ENCODE results near the gene ARHGEF28.

The ARHGEF28 gene

DNA sequence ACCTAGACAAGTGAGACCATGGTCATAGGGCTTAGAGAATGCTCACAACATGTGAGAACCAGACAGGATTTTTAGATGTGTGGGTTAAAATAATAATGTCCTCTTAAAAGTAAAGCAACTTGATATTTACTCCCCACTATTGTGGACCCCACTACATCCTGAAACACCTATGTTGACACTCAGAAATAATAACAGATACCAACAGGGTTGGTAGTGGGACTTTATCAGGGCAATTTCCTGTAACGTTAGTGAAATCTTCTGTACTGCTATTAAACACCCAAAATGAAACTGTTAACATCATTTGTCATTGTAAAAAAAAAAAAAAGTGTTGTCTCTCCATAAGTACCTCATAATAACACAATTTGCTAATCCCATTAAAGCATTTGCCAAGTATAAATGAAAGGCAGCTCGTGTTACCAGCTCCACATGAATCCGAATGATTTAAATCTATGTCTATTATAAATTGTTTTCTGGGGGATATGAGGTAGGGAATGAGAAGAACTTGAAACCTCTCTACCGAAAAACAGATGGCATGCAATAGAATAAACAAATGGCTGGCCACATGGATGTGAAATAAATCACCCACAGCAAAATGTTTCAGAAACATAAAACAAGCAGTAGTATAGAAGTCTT lies 285.9 kb downstream of the ARHGEF28 start:
- no peak for DNase-seq

DNA sequence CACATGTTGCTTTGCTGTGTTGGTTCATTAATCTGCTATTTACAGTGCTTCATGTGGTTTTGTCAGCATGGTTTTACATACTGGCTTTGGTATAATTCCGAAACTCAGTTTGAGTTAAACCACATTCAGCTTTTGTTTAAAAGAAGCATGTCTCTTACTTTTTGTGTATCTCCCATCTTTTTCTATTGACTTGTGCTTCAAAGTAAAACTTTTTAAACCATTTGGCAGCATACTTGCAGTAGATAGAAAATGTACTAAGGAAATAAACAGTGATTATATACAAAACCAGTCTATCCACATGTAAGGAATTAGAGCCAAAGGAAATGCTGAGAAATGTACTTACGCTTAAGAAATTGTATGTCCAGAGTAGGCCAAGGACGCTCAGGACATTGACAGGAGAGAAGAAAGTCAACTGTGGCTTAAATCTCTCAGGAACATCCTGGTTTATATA lies 286.9 kb downstream of the ARHGEF28 start:
- no peak for DNase-seq

DNA sequence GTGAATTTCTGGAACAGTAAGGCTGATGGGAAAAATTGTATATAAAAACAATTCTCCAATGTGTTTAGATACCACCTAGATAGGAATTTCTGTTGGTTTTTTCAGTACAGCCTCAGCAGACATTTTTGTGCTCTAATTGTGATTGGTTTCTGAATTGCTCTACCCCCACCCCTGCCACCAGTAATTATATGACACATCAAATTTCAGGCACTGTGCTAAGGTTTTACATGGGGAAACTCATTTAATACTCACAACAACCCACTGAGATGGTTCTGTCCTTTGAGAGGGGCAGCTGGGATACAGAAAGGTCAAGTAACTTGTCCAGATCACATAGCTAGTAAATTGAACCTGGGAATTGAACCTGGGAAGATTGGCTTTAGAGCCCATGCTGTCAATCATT lies 288.0 kb downstream of the ARHGEF28 start:
- no peak for DNase-seq

DNA sequence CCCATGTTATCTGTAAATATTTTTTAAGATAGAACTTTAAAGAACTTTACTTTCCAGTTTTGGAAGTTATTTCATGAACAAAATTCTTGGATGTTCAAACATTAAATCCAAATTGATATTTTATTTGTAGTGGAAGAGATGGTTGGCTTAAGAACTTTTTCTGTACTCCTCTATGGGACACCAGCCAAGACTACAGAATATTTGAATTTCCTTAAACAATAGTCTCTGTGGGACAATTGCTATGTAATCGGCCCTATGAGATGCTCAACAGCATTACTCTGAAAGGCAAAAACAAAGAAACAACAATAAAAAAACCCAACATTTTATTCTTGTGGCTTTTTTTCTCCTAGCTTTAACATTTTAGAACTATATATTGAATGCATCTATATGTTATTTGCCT lies 289.3 kb downstream of the ARHGEF28 start:
- no peak for DNase-seq

DNA sequence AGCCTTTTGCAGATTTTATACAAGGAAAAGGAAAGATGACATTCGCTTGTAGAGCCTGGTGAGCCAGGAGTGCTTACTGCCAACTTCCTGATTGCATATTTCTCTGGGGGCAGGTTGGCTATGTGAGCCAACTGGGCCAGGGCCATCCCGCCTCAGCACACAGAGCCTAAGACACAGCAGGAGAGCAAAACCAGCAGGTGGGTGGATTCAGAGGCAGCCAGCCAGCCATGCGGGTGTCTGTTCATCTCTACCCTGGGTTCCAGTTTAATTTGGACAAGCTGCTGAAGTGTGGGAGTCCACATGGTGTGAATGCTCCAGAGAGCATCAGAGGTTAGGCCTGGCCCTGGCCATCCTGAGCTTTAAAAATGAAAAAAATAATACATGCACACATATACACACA lies 291.4 kb downstream of the ARHGEF28 start:
- DNase-seq, result no peak

DNA sequence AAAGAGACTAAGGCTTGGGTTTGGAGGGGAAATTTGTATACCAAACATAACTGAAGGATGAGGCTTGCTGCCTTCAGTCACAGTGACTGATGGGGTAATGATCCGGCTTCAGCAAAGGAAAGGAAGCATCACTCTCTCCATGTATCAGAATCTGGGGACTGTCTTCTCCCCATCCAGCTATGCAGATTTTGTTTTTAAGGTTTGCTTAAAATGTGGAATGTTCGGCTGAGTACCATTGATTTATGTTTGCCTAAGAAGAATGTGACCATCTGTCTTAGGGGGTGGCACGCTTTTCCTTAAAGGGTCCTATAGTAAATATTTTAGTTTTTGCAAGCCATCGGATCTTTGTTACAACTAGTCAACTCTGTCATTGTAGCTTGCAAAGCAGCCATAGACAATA lies 291.9 kb downstream of the ARHGEF28 start:
- DNase-seq, result no peak

DNA sequence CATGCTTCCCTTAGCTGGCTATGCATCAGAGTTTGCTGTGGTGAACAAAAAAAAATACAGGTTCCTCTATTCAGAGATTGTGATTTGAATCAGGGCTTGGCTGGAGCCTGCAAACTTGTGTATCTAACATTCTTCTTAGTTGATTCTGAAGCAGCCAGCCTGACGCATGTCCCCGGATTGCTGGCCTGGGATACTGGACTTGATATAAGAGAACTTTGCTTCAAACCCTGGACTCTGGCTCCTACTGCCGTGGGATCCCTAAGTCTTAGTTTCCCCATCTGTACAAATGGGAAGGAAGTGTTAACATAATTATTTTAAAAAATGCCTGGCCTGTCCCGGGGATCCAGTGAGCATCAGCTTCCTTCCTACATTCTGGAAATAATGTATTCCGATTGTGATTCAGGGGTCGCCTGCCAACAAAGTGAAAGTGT lies 292.8 kb downstream of the ARHGEF28 start:
- no peak for DNase-seq

DNA sequence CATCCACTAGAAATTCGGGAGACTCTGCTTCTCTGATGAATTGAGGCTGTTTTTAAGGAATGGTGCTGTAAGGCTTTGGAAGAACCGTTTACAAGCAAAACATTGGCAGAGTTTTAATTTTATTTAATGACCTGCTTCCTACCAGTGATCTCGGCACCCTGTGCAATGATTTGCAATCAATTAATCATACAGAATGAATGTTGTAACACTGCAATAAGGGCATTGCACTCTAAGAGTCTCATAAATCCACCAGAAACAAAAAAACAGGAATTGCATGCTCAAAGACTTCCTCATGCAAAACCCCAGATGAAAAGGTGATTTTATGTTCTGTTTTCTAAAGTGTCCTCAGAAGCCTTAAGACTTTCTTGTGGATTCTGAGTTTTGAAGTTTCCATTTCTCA lies 295.7 kb downstream of the ARHGEF28 start:
- DNase-seq, result no peak

DNA sequence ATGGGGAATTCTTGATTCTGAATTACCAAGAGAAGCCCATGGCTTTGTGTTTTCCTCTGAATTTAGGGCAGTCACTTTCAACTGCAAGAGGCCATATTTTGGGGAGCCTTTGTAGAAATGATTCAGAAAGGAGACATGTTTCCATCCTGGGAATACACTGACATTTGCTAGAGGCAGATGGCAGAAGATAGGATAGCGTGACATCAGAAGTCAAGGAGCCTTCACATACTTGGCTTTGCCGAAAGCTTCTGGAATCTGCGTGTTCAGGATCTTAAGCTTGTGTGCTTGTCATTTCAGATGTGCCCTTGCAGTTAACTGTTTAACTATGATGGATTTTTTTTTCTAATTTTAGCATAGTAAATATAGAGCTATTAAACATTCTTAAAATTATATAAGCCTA lies 296.2 kb downstream of the ARHGEF28 start:
- DNase-seq, result no peak

DNA sequence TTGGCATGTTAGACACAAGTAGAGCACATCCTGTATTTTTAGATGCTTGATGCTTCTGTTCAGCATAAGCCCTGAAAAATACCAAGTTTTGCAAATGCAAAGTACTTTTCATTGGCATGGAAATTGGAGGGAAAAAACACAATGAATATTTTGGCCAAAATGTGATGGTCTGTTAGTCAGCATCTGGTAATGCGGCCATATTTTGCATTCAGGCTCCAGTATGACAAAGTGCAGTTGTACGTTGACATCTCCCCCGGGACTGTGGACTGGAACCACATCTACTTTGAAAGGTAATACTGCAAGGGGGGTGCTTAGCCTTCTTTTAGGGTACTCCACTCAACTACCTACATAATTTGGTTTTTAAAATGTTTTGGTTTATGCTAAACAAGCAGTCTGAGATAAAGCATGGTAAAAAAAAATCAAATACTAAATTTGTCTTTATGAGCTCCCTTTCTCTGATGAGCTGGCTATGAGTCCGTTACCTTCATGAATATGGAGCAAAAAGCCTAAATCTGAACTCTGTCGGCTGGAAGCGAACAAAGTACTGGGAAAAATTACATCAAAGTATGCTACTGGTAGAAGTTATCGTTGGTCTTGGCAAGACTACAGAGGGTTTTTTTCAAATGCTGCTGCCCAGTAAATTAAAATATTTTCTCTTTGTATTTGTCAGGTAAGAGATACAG lies 297.0 kb downstream of the ARHGEF28 start:
- no peak for DNase-seq

DNA sequence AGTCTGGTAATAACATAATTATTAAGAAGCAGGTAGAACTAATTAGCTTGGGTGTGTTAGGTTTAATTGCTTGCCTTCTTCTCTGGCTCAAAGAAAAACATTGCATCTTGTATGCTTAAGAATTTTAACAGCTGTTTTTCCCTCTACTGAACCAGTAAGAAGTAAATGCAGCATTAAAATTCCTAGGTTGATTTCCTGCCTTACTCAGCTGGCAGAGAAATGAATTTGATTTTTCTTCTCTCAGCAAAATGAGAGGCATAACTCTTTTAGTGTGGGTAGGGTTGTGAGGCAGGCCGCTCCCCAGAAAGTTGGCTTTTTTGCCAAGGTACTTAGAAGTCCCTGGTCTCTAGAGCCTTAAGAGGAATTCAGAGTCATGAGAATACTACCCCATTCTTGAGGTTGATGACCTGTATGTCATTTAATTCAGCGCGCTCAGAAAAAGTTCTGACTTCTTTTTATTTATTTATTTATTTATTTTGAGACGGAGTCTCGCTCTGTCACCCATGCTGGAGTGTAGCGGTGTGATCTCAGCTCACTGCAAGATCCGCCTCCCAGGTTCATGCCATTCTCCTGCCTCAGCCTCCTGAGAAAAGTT lies 302.6 kb downstream of the ARHGEF28 start:
- no peak for DNase-seq

DNA sequence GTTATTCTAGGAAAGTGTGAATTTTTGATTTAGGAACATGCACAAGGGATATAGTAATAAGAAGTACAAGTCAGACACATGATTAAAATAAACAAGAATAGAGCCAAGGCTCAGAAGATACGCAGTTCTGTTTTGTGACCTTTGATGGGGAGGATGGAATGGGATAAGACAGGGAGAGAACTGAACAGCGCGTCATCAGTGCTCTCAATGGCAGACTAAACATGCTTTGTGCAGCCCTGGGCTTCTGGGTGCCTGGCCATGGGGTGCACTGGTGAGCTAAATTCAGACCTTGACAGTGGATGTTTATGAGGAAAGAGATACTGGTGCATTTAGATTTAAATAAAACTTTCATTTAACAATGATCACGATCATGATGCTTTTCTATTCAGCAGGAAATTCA lies 309.7 kb downstream of the ARHGEF28 start:
- DNase-seq, result no peak

DNA sequence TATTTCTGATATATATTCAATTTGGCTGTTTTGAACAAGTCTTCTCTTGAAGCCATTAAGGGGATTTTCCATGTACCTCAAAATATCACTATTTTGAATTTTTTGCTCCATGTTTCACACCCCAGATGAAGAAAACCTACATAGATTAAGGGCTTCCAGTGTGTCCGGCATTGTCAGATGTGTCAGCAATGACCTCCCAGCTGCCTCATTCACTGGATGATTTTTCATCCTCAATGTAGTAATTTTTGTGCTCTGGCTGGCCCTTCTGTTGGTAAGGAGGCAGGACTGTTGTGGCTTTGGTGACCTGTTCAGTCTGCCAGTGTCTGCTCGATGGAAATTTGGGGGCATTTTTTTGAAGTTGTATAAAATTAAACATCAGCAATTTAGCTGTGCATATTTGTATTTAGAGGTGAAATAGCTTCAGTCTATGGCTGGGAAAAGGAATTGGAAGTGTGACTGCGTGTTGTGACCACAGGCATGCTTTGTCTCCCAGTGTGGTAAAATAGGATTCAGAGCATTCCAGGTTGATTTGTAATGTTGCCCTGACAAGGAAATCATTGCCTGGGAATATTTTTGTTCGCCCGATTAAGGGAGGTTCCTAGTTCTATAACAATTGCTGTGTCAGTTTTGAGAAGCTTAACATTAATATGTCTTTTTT lies 312.4 kb downstream of the ARHGEF28 start:
- DNase-seq, result no peak

DNA sequence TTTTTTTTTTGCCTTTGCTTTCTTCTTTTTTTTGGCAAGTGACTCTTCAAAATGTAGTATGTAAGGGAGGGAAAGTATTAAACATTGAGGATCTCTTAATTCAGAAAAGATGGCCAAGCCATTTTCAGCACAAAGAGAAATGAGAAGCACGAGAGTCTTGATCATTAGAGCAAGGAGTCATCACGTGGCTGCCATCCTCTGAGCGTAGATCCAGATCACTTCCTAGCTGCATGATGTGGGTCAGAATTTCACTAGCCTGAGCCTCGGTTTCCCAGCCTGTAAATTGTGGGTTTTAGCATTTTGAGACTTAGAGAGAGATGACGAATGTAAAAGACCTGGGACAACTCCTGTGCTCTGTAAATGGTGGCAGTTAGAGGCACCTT lies 312.9 kb downstream of the ARHGEF28 start:
- DNase-seq, result no peak

DNA sequence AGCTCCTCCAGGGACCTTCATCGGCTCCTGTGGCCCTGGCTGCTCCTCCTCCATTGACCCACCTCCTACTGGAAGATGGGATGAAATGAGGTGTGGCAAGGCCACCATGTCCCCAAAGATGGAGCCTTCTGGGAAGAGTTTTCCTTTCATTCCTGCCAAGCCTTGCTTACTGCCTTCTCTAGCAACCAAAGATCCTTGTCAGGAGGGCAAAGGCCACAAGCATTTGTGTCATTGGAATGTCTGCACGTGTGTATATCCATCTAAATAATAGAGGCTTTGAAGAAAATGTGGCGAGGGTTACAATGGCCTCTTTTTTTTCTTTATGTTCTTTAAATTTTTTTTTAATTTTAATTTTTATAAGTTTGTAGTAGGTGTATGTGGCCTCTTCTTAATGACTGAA lies 313.6 kb downstream of the ARHGEF28 start:
- no peak for DNase-seq

DNA sequence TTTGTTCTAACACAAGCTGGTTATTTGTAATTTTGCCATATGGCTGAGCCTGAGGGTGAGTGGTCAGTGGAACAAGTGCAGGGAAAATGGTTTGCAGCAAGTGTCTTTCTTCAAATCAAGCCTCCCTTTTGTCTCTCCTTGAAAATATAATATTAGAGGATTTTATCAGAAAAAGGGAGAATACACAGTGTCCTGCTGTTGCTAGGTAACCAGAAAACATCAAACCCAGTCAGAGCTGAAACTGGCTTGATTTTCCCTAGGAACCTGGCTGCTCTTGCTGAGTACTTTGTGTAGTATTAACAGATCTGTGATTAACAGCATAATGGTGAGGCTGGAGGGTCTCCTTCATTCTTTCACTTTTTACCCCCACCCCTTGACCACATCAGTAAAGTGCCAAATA lies 314.0 kb downstream of the ARHGEF28 start:
- no peak for DNase-seq

DNA sequence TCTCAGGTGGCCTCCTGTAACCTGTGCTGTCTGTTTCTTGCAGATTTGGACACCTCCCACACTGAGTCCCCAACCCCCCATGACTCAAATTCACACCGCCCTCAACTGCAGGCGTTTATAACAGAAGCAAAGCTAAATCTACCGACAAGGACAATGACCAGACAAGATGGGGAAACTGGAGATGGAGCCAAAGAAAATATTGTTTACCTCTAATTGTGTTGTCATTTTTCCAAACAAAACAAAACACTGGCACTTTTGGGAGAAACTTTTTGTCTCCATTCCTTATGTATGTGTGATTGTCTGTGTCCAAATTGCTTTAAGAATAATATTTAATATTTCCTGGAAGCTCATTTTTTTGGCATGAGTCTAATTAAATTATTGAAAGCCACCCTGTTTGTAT lies 314.8 kb downstream of the ARHGEF28 start:
- DNase-seq, result no peak

DNA sequence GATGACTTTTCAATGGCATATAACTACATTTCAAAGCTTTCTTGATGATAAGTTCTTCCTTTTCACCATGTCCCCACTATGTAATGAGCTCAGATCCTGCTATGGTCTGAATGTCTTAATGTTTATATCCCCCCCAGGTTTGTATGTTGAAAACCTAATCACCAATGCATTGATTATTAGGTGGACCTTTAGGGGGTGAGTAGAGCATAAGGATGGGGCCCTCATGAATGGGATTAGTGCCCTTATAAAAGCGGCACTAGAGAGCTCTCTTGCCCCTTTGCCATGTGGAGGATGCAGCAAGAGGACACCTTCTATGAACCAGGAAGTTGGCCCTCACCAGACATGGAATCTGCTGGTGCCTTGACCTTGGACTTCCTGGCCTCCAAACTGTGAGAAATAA lies 316.8 kb downstream of the ARHGEF28 start:
- no peak for DNase-seq

DNA sequence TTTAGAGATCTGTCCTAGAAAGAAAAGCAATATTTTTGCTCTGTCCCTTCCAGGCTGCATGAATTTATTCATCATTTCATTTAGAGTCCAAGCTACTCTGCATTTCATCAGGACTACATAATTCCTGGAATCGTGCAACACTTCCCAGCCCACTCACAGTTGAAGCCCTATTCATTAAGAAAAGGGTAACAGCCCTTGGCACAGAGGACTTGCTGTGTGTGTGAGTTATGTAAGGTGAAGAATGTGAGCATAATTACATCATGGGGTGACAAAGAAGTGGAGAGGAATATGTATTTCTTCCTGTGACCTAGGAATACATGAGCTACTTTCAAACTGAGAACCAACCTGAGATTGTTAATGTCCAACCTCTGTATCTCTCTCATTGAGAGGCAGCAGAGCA lies 317.4 kb downstream of the ARHGEF28 start:
- no peak for DNase-seq

DNA sequence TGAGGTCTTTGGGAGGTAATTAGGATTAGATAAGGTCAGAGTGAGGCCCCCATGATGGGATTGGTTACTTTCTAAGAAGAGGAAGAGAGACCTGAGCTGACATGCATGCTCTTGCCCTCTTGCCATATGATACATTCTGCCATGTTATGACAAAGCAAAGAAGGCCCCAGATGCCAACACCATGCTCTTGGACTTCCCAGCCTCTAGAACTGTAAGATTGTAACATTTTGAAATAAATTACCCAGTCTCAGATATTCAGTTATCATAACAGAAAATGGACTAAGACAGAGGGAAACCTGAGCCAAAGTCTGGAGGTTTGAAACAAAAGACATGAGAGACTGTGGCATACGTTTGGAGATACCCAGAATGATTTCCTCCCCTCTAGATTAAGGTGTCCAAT lies 318.6 kb downstream of the ARHGEF28 start:
- no peak for DNase-seq

DNA sequence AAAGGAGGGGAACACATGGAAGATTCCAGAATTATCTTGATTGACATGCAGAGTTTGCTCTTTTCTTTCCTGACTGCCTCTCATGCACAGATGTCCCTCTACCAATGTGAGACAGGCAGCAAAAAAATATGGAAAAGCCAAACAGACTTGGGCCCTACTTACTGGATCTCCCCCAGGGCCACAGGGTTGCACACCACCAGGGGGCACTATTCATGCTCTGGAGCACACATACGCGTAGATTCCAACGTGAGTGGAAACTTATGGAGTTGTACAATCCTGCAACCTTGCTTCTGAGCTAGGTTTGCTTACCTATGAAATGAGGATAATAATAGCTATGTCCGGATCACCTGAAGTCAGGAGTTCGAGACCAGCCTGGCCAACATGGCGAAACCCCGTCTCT lies 319.5 kb downstream of the ARHGEF28 start:
- DNase-seq, result no peak

DNA sequence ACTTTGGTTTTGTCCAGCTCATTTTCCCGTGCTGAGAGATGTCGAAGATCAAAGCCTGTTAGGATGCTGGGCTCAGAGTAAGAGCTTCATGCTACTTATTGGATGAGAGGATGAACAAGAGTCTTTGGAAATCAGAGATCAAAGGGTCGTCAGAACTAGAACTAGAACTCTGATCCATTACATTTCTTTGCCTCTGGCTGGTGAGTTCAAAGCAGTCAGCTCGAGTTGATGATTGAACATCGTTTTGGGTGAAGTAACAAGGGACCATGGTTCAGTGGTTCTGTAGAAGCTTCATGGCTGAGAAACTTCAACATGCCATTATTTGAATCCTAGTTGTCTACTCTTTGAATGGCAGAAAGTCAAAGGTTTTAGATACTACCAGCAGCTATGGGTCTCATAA lies 320.3 kb downstream of the ARHGEF28 start:
- no peak for DNase-seq

DNA sequence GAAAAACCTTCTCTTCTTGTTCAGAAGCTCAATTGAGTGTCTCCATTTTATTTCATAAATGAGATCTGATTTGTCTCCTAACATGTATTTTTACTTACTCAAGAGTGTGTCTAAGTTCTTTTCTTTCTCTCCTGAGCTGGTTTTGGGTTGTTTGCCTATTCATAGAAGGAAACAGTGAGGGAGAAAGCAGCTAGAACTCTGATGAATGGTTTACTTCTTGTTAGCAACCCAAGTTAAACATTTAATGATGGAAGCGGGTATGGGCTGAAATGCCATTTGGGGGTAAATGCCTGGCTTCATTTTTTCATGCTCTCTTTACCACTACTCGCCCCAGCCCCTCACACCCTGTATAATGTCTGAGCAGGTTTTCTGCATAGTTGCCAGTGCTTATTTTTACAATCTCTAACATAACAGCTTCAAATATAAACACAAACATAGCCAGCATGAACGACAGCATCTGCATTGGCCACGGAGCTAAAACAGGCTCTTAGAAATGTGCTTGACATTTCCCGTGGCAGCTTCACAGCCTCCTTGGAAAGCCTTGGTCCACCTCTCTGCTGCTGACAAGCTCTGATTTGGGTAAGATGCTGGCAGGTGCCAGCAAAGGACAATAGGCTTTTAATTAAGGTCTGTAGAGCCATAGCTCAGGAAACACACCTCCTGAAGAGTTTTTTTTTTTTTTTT lies 321.1 kb downstream of the ARHGEF28 start:
- DNase-seq, result no peak

Data from effector CD8-positive, alpha-beta T cell (primary cell).